Thyroid gland (tissue), 4 donors: ENCODE results near the gene METTL15. TPM values are rescaled to one million over a fixed set of nuclear protein-coding genes. Genes with fewer than 3 reads are reported as not detected.
"Not testable (repeated sequence)": the region's sequence is repeated elsewhere in the genome, so short reads cannot be mapped to it uniquely, and the experiment has no call there.

ENCODE experiments used
- DNase-seq, 2 donors: peaks; one replicate each; pipeline ENCODE4 v3.0.0-alpha.2; 2019
- H3K27ac ChIP-seq, 3 donors: fragments of 200-600 bp; sonication (generic); 1 replicate in 2 of 3; 2 replicates in 1 of 3; pipeline ENCODE4 v1.5.1; 2016 to 2019; ENCODE audit warnings: mild to moderate bottlenecking in 1 of 3, moderate library complexity in 1 of 3
- H3K27me3 ChIP-seq: fragments of 200-600 bp; sonication (generic); one replicate; pipeline ENCODE4 v1.5.1; 2019
- H3K36me3 ChIP-seq, 2 donors: fragments of 200-600 bp; sonication (generic); one replicate each; pipeline ENCODE4 v1.5.1; 2016 to 2019
- H3K4me1 ChIP-seq, 2 donors: fragments of 200-600 bp; sonication (generic); one replicate each; pipeline ENCODE4 v1.5.1; 2017 to 2019
- H3K4me3 ChIP-seq, 3 donors: fragments of 200-600 bp; sonication (generic); replicated peaks in 1 of 3; 1 replicate in 2 of 3; 2 replicates in 1 of 3; pipeline ENCODE4 v1.5.1; 2016; ENCODE audit warnings: mild to moderate bottlenecking in 1 of 3
- H3K9me3 ChIP-seq: fragments of 200-600 bp; sonication (generic); one replicate; pipeline ENCODE4 v1.5.1; 2017
- POLR2A ChIP-seq, 2 donors: fragments of 450-650 bp; IDR thresholded peaks; one replicate each; pipeline ENCODE4 v1.6.1; 2017; ENCODE audit warnings: antibody characterized with exemption in 2 of 2, mild to moderate bottlenecking in 2 of 2, moderate library complexity in 1 of 2
- WGBS, 2 donors: methylation state at CpG; one replicate each; pipeline ENCODE4 v1.1.5; 2017; 5-methylcytosine and 5-hydroxymethylcytosine counted together
- intact Hi-C: fragments of 100-400 bp; cut with DNase I; formaldehyde crosslinking; loops from one replicate; pipeline ENCODE4 v1.15.1; 2023
- total RNA-seq, 4 donors: library from RNA; depleted of rRNA; stranded (reverse); fragments of >200 nt; gene quantifications; one replicate each; pipeline ENCODE4 v1.2.3, GENCODE V29; 2016
- TF ChIP-seq, protein P1 (sequence below), 6 experiments: fragments of 200-600 bp in 3 of 6; fragments of 450-650 bp in 3 of 6; sonication (generic) in 3 of 6; IDR thresholded peaks; one replicate each; pipeline ENCODE4 v1.5.1; 2016 to 2019; ENCODE audit warnings: antibody characterized with exemption in 6 of 6, mild to moderate bottlenecking in 2 of 6, inconsistent platforms in 1 of 6, moderate library complexity in 1 of 6

METTL15 gene
- total RNA-seq, 4 donors from 2014 or later, result 13.3 to 40.2 (median 23.4) TPM

DNA sequence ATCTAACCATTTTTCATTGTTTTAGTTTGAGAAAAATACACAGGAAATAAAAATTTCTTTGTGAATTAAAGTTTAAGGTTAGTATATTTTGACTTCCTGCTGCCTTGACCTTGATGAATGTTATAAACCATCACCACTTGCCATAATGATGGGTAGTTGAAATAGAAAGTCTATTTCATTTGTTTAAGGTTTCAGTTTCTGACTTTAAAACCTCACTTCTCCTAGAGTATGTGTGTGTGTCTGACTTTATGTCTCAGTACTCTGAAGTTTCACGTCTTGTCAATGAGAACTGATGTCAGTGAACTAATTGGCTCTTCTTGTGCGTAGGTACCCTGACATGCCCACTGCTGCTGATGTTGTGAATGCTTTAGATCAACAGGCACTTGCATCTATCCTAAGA, 188.2 kb downstream of the METTL15 start:
- Histone ChIP-seq H3K27me3 (no peaks in the 10 kb centered on the region), H3K4me3 (no peak overlapping the region), H3K36me3 (peaks cover 0 to 8% of the 10 kb centered on the region in 2 donors), H3K27ac (no peak overlapping the region), H3K4me1 (no peaks in the 10 kb centered on the region), H3K9me3 (no peaks in the 10 kb centered on the region)
- TF ChIP-seq POLR2A (IDR thresholded peaks at IDR 0.05), result no peak
- TF ChIP-seq, protein P1, sequence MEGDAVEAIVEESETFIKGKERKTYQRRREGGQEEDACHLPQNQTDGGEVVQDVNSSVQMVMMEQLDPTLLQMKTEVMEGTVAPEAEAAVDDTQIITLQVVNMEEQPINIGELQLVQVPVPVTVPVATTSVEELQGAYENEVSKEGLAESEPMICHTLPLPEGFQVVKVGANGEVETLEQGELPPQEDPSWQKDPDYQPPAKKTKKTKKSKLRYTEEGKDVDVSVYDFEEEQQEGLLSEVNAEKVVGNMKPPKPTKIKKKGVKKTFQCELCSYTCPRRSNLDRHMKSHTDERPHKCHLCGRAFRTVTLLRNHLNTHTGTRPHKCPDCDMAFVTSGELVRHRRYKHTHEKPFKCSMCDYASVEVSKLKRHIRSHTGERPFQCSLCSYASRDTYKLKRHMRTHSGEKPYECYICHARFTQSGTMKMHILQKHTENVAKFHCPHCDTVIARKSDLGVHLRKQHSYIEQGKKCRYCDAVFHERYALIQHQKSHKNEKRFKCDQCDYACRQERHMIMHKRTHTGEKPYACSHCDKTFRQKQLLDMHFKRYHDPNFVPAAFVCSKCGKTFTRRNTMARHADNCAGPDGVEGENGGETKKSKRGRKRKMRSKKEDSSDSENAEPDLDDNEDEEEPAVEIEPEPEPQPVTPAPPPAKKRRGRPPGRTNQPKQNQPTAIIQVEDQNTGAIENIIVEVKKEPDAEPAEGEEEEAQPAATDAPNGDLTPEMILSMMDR (IDR thresholded peaks at IDR 0.05), result no peak
- 95 to 96% methylated on average over 2 of the region's 2 CpGs for WGBS, 2 donors
- intact Hi-C loops, result no loop called here
- DNase-seq, result no peak

DNA sequence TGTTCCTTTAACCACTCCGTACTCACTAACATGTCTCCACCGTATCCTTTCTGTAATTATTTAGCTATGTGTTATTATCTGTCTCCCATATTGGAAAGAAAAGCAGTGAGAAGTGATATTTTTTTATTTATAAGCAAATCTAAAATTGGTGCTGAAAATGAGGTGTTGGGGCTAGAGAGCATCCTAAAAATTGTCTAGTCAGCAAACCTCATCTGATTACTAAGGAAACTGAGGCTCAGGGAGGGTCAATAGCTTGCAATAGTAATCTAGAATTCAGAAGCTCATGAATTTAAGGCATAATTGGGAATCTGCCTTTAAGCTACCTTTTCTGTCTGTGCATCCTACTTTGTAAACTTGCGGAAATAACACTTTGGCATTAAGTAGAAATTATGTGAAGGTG, 190.0 kb downstream of the METTL15 start:
- Histone ChIP-seq H3K27me3 (no peaks in the 10 kb centered on the region), H3K27ac (no peak overlapping the region), H3K9me3 (no peaks in the 10 kb centered on the region), H3K4me1 (no peaks in the 10 kb centered on the region), H3K36me3 (peaks cover 0 to 8% of the 10 kb centered on the region in 2 donors), H3K4me3 (no peak overlapping the region)
- 96 to 98% methylated on average over 3 of the region's 3 CpGs for WGBS, 2 donors
- intact Hi-C loops, result no loop called here
- no peak for DNase-seq
- TF ChIP-seq, protein P1 (IDR thresholded peaks at IDR 0.05), result no peak
- no peak for TF ChIP-seq POLR2A (IDR thresholded peaks at IDR 0.05)

DNA sequence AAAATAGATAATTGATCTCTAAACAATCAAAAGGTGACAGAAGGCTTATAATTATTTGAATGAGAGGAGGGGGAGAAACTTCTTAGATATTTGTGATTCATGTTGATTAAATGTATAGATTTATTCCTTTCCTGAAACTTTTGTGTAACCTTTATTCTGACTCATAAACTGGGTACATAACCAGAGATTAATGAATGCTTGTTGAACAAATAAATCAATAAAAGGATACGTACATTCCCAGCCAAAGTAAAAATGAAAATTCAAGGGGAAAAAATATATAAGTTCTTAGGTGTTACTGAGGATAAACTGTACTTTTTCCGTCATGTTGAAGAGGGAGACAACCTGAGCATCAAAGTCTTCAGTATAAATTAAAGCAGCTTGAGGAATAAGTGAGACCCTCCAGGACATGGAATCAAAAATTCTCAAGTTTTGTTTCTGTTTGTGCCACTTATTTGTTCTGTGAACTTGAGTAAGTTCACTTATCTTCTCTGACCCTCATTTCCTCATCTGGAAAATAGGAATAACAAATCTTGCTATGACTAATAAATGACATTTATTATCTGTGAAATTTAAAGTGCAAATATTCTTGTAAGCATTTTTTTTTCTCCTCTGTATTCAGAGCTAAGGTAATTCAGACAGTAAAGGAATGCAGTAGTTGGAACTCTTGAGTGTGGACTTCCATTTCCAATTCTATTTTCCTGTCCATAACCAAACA, 195.4 kb downstream of the METTL15 start:
- no peak for TF ChIP-seq POLR2A (IDR thresholded peaks at IDR 0.05)
- TF ChIP-seq, protein P1 (IDR thresholded peaks at IDR 0.05), result no peak
- intact Hi-C loops, result no loop called here
- WGBS, 2 donors, result 97 to 98% methylated on average over 2 of the region's 2 CpGs
- H3K27ac ChIP-seq, result no peak overlapping the region
- no peak for DNase-seq
- H3K36me3 ChIP-seq, result no peaks in the 10 kb centered on the region
- H3K4me3 ChIP-seq, result no peak overlapping the region
- H3K27me3 ChIP-seq, result no peaks in the 10 kb centered on the region
- no peaks in the 10 kb centered on the region for H3K9me3 ChIP-seq
- H3K4me1 ChIP-seq, result no peaks in the 10 kb centered on the region

DNA sequence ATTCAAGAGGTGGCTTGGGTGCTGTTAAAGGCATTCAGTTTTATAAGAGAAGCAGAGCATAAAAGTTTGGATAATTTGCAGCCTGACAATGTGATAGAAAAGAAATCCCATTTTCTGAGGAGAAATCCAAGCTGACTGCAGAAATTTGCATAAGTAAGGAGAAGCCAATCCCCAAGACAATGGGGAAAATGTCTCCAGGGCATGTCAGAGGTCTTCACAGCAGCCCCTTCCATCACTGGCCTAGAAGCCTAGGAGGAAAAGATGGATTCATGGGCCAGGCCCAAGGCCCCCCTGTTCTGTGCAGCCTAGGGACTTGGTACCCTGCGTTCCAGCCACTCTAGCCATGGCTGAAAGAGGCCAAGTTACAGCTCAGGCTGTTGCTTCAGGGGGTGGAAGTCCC, 207.3 kb downstream of the METTL15 start:
- DNase-seq, result no peak
- no peaks in the 10 kb centered on the region for H3K36me3 ChIP-seq

DNA sequence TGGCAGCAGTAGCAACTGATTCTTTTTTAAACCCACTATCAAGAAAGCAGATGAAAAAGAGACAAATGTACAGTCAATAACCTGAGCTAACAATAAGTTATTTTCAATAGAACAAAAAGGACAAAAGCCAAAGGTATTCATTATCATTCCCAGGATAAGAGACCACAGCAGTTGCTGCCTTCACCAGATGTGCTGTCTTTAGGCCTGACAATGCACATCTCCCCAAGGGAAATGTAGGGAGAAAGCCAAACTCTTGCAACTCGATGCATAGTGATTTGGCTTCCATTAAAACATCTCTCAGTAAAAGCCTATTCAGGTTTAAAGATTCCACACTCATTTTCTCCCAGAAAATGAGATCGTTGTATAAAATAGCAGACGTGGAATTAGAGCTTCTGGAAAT, 210.7 kb downstream of the METTL15 start:
- H3K4me3 ChIP-seq, result no peak overlapping the region
- no peaks in the 10 kb centered on the region for H3K36me3 ChIP-seq
- no peak for TF ChIP-seq POLR2A (IDR thresholded peaks at IDR 0.05)
- intact Hi-C loops, result no loop called here
- no peaks in the 10 kb centered on the region for H3K27me3 ChIP-seq
- no peak for DNase-seq
- WGBS, 2 donors, result 77 to 89% methylated on average over 3 of the region's 3 CpGs
- H3K4me1 ChIP-seq, result no peaks in the 10 kb centered on the region
- H3K27ac ChIP-seq, result no peak overlapping the region
- no peaks in the 10 kb centered on the region for H3K9me3 ChIP-seq

More for the DNA sequence above, 207.3 kb downstream of the METTL15 start:
- H3K27ac ChIP-seq, result no peak overlapping the region
- WGBS, 2 donors, result 100% methylated on average over 1 of the region's 1 CpG
- no peak overlapping the region for H3K4me3 ChIP-seq
- no peaks in the 10 kb centered on the region for H3K9me3 ChIP-seq
- TF ChIP-seq POLR2A (IDR thresholded peaks at IDR 0.05), result no peak
- intact Hi-C loops, result no loop called here
- no peaks in the 10 kb centered on the region for H3K27me3 ChIP-seq
- H3K4me1 ChIP-seq, result no peaks in the 10 kb centered on the region

DNA sequence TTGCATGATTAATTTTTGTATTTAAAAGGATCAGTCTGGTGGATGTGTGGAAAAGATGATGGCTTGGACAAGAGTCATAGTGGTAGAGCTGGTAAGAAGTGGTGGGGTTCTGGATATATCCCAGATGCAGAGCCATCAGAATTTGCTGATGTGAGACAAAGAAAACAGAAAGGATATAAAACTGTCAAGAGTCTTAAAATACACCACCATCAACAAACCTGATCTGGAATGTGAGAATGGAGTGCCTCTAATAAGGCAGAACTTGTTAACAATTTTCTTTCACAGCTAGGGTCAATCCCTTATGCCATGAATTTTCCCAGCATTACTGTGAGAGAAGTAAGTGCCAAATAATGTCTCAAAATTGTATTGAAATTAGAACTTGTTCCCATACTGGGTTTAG, 215.4 kb downstream of the METTL15 start:
- H3K4me3 ChIP-seq, result no peak overlapping the region
- H3K27me3 ChIP-seq, result no peaks in the 10 kb centered on the region
- TF ChIP-seq, protein P1 (IDR thresholded peaks at IDR 0.05), result no peak
- TF ChIP-seq POLR2A (IDR thresholded peaks at IDR 0.05), result no peak

DNA sequence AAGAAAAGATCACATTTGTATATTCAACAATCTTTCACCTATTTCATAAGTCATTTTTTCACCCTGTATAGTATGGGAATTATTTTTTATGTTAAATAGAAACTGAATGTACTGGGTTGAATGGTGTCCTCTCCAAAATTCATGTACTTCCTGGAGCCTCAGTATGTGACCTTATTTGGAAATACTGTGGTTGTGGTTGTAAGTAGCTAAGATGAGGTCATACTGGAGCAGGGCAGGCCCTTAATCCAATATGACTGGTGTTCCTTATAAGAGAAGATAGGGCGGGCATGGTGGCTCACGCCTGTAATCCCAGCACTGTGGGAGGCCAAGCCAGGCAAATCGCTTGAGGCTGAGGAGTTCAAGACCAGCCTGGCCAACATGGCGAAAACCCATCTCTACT, 224.2 kb downstream of the METTL15 start:
- H3K9me3 ChIP-seq, H3K27ac ChIP-seq, DNase-seq, H3K4me1 ChIP-seq, H3K36me3 ChIP-seq, intact Hi-C loops, H3K4me3 ChIP-seq, H3K27me3 ChIP-seq: not testable (repeated sequence)
- WGBS, 2 donors, result 95 to 98% methylated on average over 4 of the region's 4 CpGs

More for the DNA sequence above, 215.4 kb downstream of the METTL15 start:
- DNase-seq, result no peak
- intact Hi-C loops, result no loop called here
- H3K9me3 ChIP-seq, result no peaks in the 10 kb centered on the region
- no peaks in the 10 kb centered on the region for H3K36me3 ChIP-seq
- H3K27ac ChIP-seq, result no peak overlapping the region
- H3K4me1 ChIP-seq, result no peaks in the 10 kb centered on the region
